ENCODE results near the gene FAM171A1. TPM values are rescaled to one million over a fixed set of nuclear protein-coding genes. Genes with fewer than 3 reads are reported as not detected.

Gene FAM171A1
- total RNA-seq, 1 donor from 2014 or later = 34.9 TPM

GRCh38 chr10:15244635-15245197, 126.4 kb downstream of the FAM171A1 start:
- no peak for DNase-seq (ENCODE audit: low read depth)

- DNase-seq (ENCODE audit: low read depth) = no peak
Measured at GRCh38 chr10:15242261-15242840, 128.7 kb downstream of the FAM171A1 start.

- no peak for DNase-seq (ENCODE audit: low read depth)
Measured at GRCh38 chr10:15241306-15241705, 129.8 kb downstream of the FAM171A1 start.

GRCh38 chr10:15238555-15239335, 132.3 kb downstream of the FAM171A1 start:
- DNase-seq (ENCODE audit: low read depth) = peak; percentile 69

- peak; percentile 68 for DNase-seq (ENCODE audit: low read depth)
Measured at GRCh38 chr10:15237351-15237750, 133.7 kb downstream of the FAM171A1 start.

- no peak for DNase-seq (ENCODE audit: low read depth)
Measured at GRCh38 chr10:15236340-15236739, 134.7 kb downstream of the FAM171A1 start.

- no peak for DNase-seq (ENCODE audit: low read depth)
Measured at GRCh38 chr10:15232279-15232678, 138.8 kb downstream of the FAM171A1 start.

GRCh38 chr10:15231426-15231825, 139.7 kb downstream of the FAM171A1 start:
- no peak for DNase-seq (ENCODE audit: low read depth)

- DNase-seq (ENCODE audit: low read depth) = no peak
Measured at GRCh38 chr10:15230257-15230656, 140.8 kb downstream of the FAM171A1 start.

GRCh38 chr10:15229268-15229667, 141.8 kb downstream of the FAM171A1 start:
- no peak for DNase-seq (ENCODE audit: low read depth)

- no peak for DNase-seq (ENCODE audit: low read depth)
Measured at GRCh38 chr10:15228426-15228825, 142.7 kb downstream of the FAM171A1 start.

GRCh38 chr10:15227611-15228372, 143.3 kb downstream of the FAM171A1 start:
- no peak for DNase-seq (ENCODE audit: low read depth)

- DNase-seq (ENCODE audit: low read depth) = no peak
Measured at GRCh38 chr10:15225511-15225910, 145.6 kb downstream of the FAM171A1 start.

GRCh38 chr10:15224948-15225347, 146.1 kb downstream of the FAM171A1 start:
- DNase-seq (ENCODE audit: low read depth) = no peak

GRCh38 chr10:15223174-15223573, 147.9 kb downstream of the FAM171A1 start:
- no peak for DNase-seq (ENCODE audit: low read depth)

- no peak for DNase-seq (ENCODE audit: low read depth)
Measured at GRCh38 chr10:15222511-15222910, 148.6 kb downstream of the FAM171A1 start.

- no peak for DNase-seq (ENCODE audit: low read depth)
Measured at GRCh38 chr10:15220445-15220844, 150.6 kb downstream of the FAM171A1 start.

GRCh38 chr10:15216700-15217099, 154.4 kb downstream of the FAM171A1 start:
- no peak for DNase-seq (ENCODE audit: low read depth)

GRCh38 chr10:15214237-15214636, 156.9 kb downstream of the FAM171A1 start:
- no peak for DNase-seq (ENCODE audit: low read depth)

GRCh38 chr10:15213461-15213861, 157.6 kb downstream of the FAM171A1 start:
- DNase-seq (ENCODE audit: low read depth) = no peak

GRCh38 chr10:15211464-15211979, 159.6 kb downstream of the FAM171A1 start:
- DNase-seq (ENCODE audit: low read depth) = peak; percentile 65

- DNase-seq (ENCODE audit: low read depth) = no peak
Measured at GRCh38 chr10:15210521-15210920, 160.6 kb downstream of the FAM171A1 start.

Measured in renal cortical epithelial cell (primary cell).